GM12878 (cell line): Measurements from ENCODE around the gene GREM1. TPM values are rescaled to one million over a fixed set of nuclear protein-coding genes. Genes with fewer than 3 reads are reported as not detected.

ENCODE experiments used
- ATAC-seq: fragments of 200-7000 bp; cut with Tn5 transposase; 3 replicates; pipeline ENCODE4 v1.9.1; 2020; ENCODE audit warnings: mild to moderate bottlenecking, moderate library complexity
- BruUV-seq: library from RNA; stranded (reverse); fragments of 400-500 nt; replicated peaks from 2 replicates; lab custom pipeline; 2021; lab: Mats Ljungman, UMichigan
- CTCF ChIA-PET: fragments of 300-600 bp; sonication (Branson Sonifier 250); formaldehyde crosslinking; extraction: SDS; loops from one replicate; lab custom pipeline; 2021; ENCODE audit warnings: inconsistent platforms; lab: Yijun Ruan, JAX
- POLR2A ChIA-PET: fragments of 350-600 bp; formaldehyde crosslinking; extraction: SDS; loops from one replicate; lab custom pipeline; 2021; ENCODE audit warnings: inconsistent platforms; lab: Charles Lee
- RAD21 ChIA-PET: fragments of 300-600 bp; sonication (Branson Sonifier 250); formaldehyde crosslinking; loops from one replicate; lab custom pipeline; 2023; ENCODE audit warnings: antibody characterized with exemption; ENCODE audit not compliant: unreplicated experiment; lab: Charles Lee
- SMC1A ChIA-PET: fragments of 300-600 bp; sonication (Branson Sonifier 250); formaldehyde crosslinking; loops from one replicate; lab custom pipeline; 2023; ENCODE audit not compliant: unreplicated experiment, uncharacterized antibody; lab: Charles Lee
- DNase-seq: peaks from one replicate; pipeline ENCODE4 v3.0.0-alpha.2; 2011; ENCODE audit warnings: low read depth, low spot score
- FAIRE-seq: peaks from 3 replicates; lab custom pipeline; 2011; peaks lifted over from hg19 to GRCh38; lab: Jason Lieb, UNC
- H2AFZ ChIP-seq: 2 replicates; pipeline ENCODE4 v1.6.0; 2011; ENCODE audit warnings: low read depth, low read length, control low read depth; ENCODE audit not compliant: control insufficient read depth
- H3K27ac ChIP-seq: 2 replicates; pipeline ENCODE4 v1.5.1; 2011; ENCODE audit warnings: control low read depth; ENCODE audit not compliant: control insufficient read depth, insufficient read depth
- H3K27me3 ChIP-seq, 2 experiments: replicated peaks in 1 of 2; 2 replicates each; pipeline versions ENCODE4 v1.6.0 to v1.6.1; 2011; ENCODE audit warnings: low read length in 1 of 2; ENCODE audit not compliant: control insufficient read depth in 2 of 2, insufficient read depth in 2 of 2
- H3K36me3 ChIP-seq, 2 experiments: 2 replicates each; pipeline ENCODE4 v1.5.1; 2011; ENCODE audit warnings: low read length in 1 of 2; ENCODE audit not compliant: control insufficient read depth in 2 of 2, insufficient read depth in 2 of 2
- H3K4me1 ChIP-seq: 2 replicates; pipeline ENCODE4 v1.6.1; 2011; ENCODE audit warnings: mild to moderate bottlenecking, low read length, moderate library complexity, mixed read lengths; ENCODE audit not compliant: control insufficient read depth, insufficient read depth
- H3K4me2 ChIP-seq: 2 replicates; pipeline ENCODE4 v1.6.0; 2011; ENCODE audit warnings: control low read depth; ENCODE audit not compliant: control insufficient read depth, insufficient read depth
- H3K4me3 ChIP-seq: fragments of 200-600 bp; sonication (generic); 2 replicates; pipeline ENCODE4 v1.5.1; 2016
- H3K79me2 ChIP-seq: 2 replicates; pipeline ENCODE4 v1.6.0; 2011; ENCODE audit warnings: low read length; ENCODE audit not compliant: control insufficient read depth, insufficient read depth
- H3K9ac ChIP-seq: 2 replicates; pipeline ENCODE4 v1.8.0; 2011; ENCODE audit warnings: low read length, control low read depth, mixed read lengths; ENCODE audit not compliant: control insufficient read depth, insufficient read depth
- H3K9me3 ChIP-seq: replicated peaks from 3 replicates; pipeline ENCODE4 v1.5.1; 2011; ENCODE audit warnings: mild to moderate bottlenecking, low read length; ENCODE audit not compliant: control insufficient read depth, insufficient read depth
- H4K20me1 ChIP-seq: 2 replicates; pipeline ENCODE4 v1.6.0; 2011; ENCODE audit not compliant: control insufficient read depth, insufficient read depth
- CHD2 ChIP-seq: IDR thresholded peaks from 2 replicates; pipeline ENCODE4 v1.6.1; 2011; ENCODE audit warnings: low read depth, low read length, improper control_type of control experiment, borderline replicate concordance
- DPF2 ChIP-seq: fragments of 450-650 bp; IDR thresholded peaks from 2 replicates; pipeline ENCODE4 v1.6.1; 2017; ENCODE audit warnings: mild to moderate bottlenecking
- EED ChIP-seq: sonication (generic); IDR thresholded peaks from 2 replicates; pipeline ENCODE4 v1.6.1; 2016; ENCODE audit warnings: antibody characterized with exemption, low read depth
- GATAD2B ChIP-seq: fragments of 450-650 bp; conservative IDR thresholded peaks from 2 replicates; pipeline ENCODE4 v1.6.1; 2017; ENCODE audit warnings: low read depth, mild to moderate bottlenecking, moderate library complexity
- HDAC2 ChIP-seq: fragments of 200-600 bp; sonication (generic); IDR thresholded peaks from 2 replicates; pipeline ENCODE4 v1.6.1; 2017
- IKZF1 ChIP-seq: fragments of 450-650 bp; conservative IDR thresholded peaks from 2 replicates; pipeline ENCODE4 v1.6.1; 2017; ENCODE audit warnings: antibody characterized with exemption, mild to moderate bottlenecking
- IKZF2 ChIP-seq, 2 experiments: fragments of 450-650 bp; IDR thresholded peaks; 2 replicates each; pipeline ENCODE4 v1.6.1; 2017; ENCODE audit warnings: mild to moderate bottlenecking in 2 of 2, moderate library complexity in 2 of 2
- MTA3 ChIP-seq: IDR thresholded peaks from 2 replicates; pipeline ENCODE4 v1.6.1; 2012; ENCODE audit warnings: low read length, inconsistent platforms, borderline replicate concordance
- MXI1 ChIP-seq: fragments of 150-350 bp; IDR thresholded peaks from 2 replicates; pipeline ENCODE4 v1.6.1; 2011; ENCODE audit warnings: low read depth, mild to moderate bottlenecking, inconsistent platforms, low read length, improper control_type of control experiment
- NFXL1 ChIP-seq: fragments of 450-650 bp; IDR thresholded peaks from 2 replicates; pipeline ENCODE4 v1.6.1; 2017; ENCODE audit warnings: antibody characterized with exemption, mild to moderate bottlenecking, borderline replicate concordance
- POLR2AphosphoS2 ChIP-seq: IDR thresholded peaks from 2 replicates; pipeline ENCODE4 v1.6.1; 2011; ENCODE audit warnings: low read depth, mild to moderate bottlenecking, low read length, improper control_type of control experiment, moderate library complexity
- RUNX3 ChIP-seq: IDR thresholded peaks from 2 replicates; pipeline ENCODE4 v1.6.1; 2012; ENCODE audit warnings: low read length, inconsistent platforms
- ZNF384 ChIP-seq: IDR thresholded peaks from 2 replicates; pipeline ENCODE4 v1.6.1; 2012; ENCODE audit warnings: low read depth, mild to moderate bottlenecking, low read length, improper control_type of control experiment, borderline replicate concordance
- ZNF622 ChIP-seq: fragments of 450-650 bp; IDR thresholded peaks from 2 replicates; pipeline ENCODE4 v1.6.1; 2017; ENCODE audit warnings: mild to moderate bottlenecking, inconsistent platforms
- WGBS: methylation state at CpG from one replicate; pipeline ENCODE4 v1.1.6; 2016; ENCODE audit warnings: low lambda C conversion rate; ENCODE audit not compliant: insufficient replicate concordance, insufficient coverage; ENCODE audit errors: missing lambda C conversion rate; 5-methylcytosine and 5-hydroxymethylcytosine counted together
- in situ Hi-C: fragments of 300-500 bp; cut with MboI; formaldehyde crosslinking; loops from 9 replicates; pipeline ENCODE4 v1.14.3; 2018; ENCODE audit warnings: mixed read lengths
- intact Hi-C: fragments of 100-400 bp; cut with micrococcal nuclease; formaldehyde crosslinking; loops from one replicate; pipeline ENCODE4 v1.14.2; 2022; ENCODE audit not compliant: unreplicated experiment
- polyA plus RNA-seq, 11 experiments: library from polyadenylated mRNA; depleted of rRNA in 4 of 11; unstranded in 6 of 11; stranded (reverse) in 5 of 11; fragments of >200 nt; fragmentation: Nextera tagmentation in 4 of 11; fragmentation: Illumina TruSeq in 1 of 11; extraction: Ambion mirVana in 4 of 11; extraction: Trizol in 1 of 11; gene quantifications; 1 replicate in 1 of 11; 2 replicates in 10 of 11; pipeline versions ENCODE4 v1.2.1 to v1.2.3, GENCODE V29; 2011 to 2016; ENCODE audit warnings: inconsistent platforms in 2 of 11, missing spikeins in 2 of 11, low read depth in 1 of 11
- total RNA-seq, 4 experiments: library from RNA; depleted of rRNA in 3 of 4; stranded (reverse); fragments of >200 nt in 3 of 4; fragmentation: Illumina TruSeq in 1 of 4; extraction: Trizol in 1 of 4; gene quantifications; 2 replicates each; pipeline versions ENCODE4 v1.2.1 to v1.2.3, GENCODE V29; 2013 to 2021
- TF ChIP-seq, protein P1 (sequence below): fragments of 450-650 bp; formaldehyde crosslinking; IDR thresholded peaks from 2 replicates; pipeline ENCODE4 v1.4.0; 2022; ENCODE audit warnings: mild to moderate bottlenecking, moderate library complexity
- TF ChIP-seq, protein P2 (sequence below): fragments of 450-650 bp; conservative IDR thresholded peaks from 2 replicates; pipeline ENCODE4 v1.6.1; 2017; ENCODE audit warnings: mild to moderate bottlenecking, moderate library complexity
- TF ChIP-seq, protein P3 (sequence below): IDR thresholded peaks from 2 replicates; pipeline ENCODE4 v1.6.1; 2011; ENCODE audit warnings: low read depth, mild to moderate bottlenecking, low read length, moderate library complexity, borderline replicate concordance; ENCODE audit errors: extremely low read depth

Gene GREM1
- total and polyA plus RNA-seq, 10 of the 15 experiments (the other 5 are each of a cell fraction or from before 2014, with no cell fraction given): 0.08 to 0.36 (median 0.08) TPM; not detected in 7

DNA sequence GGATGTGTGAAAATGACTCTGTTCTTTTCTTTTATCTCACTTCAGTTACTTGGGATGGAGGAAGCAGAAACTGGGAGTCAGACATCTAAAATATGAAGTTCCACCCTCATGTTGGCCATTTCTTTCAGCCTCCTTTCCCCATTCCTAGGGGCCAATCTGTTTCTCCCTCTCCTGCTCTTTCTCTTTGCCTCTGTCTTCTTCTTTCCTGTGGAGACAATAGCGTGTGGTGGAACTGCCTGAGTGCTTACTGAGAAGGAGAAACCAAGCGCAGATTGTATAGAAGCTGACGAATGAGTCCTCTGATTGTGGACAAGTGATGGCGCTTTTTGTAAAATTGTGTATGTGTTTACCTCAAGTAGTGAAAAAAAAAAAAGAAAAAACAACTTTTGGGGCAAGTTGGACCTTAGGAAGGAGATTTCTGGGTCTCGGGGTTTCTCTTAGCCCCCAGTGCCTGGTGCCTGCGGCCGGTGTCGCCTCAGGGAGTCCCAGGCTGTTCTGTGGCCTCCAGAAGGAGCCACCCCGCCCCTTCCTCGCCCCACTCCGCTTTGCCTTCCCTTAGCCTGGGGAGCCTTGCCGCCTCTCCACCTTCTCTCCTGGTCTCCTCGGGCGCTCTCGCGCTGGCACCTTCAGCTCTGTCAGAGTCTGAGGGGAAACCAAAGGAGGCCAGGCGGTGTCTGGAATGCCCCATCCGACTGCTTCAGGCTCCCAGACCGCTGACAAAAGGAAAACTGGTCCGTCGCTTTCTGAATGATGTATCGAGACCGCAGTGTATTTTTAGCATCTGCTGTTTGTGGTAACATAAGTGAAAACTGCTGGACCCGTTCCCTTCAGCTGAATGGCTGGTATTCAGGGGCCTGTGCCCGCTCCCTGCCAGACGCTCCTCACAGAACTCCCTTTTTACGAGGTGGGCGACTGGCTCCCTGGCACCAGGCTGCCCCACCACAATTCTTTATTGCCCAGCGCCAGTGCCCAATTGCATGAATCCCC lies 46.2 kb upstream of the GREM1 start:
- H3K27ac ChIP-seq: no peak overlapping the region
- POLR2A ChIA-PET: no interaction called here

More for the DNA sequence above, 46.2 kb upstream of the GREM1 start:
- no peak for ATAC-seq
- in situ Hi-C loops: no loop called here
- no peaks in the 10 kb centered on the region for H3K79me2 ChIP-seq
- FAIRE-seq: no peak
- DNase-seq: no peak
- BruUV-seq: no TSS peak
- no peak overlapping the region for H3K4me3 ChIP-seq
- no peaks in the 10 kb centered on the region for H3K27me3 ChIP-seq
- intact Hi-C loops: no loop called here
- no peaks in the 10 kb centered on the region for H3K36me3 ChIP-seq
- no peak overlapping the region for H3K9ac ChIP-seq
- no peak overlapping the region for H2AFZ ChIP-seq
- TF ChIP-seq CHD2 (no peak), NFXL1 (no peak), HDAC2 (no peak), ZNF622 (no peak), IKZF2 (IDR thresholded peaks at IDR 0.05) (no peak), EED (no peak), MTA3 (no peak), MXI1 (no peak), GATAD2B (no peak), IKZF1 (no peak), RUNX3 (no peak), POLR2AphosphoS2 (no peak), ZNF384 (no peak), DPF2 (no peak)
- TF ChIP-seq, protein P1, sequence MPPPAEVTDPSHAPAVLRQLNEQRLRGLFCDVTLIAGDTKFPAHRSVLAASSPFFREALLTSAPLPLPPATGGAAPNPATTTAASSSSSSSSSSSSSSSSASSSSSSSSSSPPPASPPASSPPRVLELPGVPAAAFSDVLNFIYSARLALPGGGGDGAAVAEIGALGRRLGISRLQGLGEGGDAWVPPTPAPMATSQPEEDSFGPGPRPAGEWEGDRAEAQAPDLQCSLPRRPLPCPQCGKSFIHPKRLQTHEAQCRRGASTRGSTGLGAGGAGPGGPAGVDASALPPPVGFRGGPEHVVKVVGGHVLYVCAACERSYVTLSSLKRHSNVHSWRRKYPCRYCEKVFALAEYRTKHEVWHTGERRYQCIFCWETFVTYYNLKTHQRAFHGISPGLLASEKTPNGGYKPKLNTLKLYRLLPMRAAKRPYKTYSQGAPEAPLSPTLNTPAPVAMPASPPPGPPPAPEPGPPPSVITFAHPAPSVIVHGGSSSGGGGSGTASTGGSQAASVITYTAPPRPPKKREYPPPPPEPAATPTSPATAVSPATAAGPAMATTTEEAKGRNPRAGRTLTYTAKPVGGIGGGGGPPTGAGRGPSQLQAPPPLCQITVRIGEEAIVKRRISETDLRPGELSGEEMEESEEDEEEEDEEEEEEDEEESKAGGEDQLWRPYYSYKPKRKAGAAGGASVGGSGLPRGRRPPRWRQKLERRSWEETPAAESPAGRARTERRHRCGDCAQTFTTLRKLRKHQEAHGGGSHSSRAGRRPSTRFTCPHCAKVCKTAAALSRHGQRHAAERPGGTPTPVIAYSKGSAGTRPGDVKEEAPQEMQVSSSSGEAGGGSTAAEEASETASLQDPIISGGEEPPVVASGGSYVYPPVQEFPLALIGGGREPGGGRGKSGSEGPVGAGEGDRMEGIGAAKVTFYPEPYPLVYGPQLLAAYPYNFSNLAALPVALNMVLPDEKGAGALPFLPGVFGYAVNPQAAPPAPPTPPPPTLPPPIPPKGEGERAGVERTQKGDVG (CRISPR knock-in tag): no peak
- TF ChIP-seq, protein P2, sequence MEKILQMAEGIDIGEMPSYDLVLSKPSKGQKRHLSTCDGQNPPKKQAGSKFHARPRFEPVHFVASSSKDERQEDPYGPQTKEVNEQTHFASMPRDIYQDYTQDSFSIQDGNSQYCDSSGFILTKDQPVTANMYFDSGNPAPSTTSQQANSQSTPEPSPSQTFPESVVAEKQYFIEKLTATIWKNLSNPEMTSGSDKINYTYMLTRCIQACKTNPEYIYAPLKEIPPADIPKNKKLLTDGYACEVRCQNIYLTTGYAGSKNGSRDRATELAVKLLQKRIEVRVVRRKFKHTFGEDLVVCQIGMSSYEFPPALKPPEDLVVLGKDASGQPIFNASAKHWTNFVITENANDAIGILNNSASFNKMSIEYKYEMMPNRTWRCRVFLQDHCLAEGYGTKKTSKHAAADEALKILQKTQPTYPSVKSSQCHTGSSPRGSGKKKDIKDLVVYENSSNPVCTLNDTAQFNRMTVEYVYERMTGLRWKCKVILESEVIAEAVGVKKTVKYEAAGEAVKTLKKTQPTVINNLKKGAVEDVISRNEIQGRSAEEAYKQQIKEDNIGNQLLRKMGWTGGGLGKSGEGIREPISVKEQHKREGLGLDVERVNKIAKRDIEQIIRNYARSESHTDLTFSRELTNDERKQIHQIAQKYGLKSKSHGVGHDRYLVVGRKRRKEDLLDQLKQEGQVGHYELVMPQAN: no peak
- TF ChIP-seq, protein P3, sequence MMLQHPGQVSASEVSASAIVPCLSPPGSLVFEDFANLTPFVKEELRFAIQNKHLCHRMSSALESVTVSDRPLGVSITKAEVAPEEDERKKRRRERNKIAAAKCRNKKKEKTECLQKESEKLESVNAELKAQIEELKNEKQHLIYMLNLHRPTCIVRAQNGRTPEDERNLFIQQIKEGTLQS: no peak
- 95% methylated on average over 29 of the region's 29 CpGs for WGBS
- no peaks in the 10 kb centered on the region for H4K20me1 ChIP-seq
- CTCF ChIA-PET: interaction anchor here (0.9 to 1.2 kb wide), 3 partner anchors 10 to 323 kb away, joined by 3 to 5 read pairs (median 3); no protein-coding TSS in a partner anchor
- SMC1A ChIA-PET: no interaction called here
- RAD21 ChIA-PET: no interaction called here
- no peak overlapping the region for H3K4me2 ChIP-seq
- H3K9me3 ChIP-seq: no peaks in the 10 kb centered on the region
- no peaks in the 10 kb centered on the region for H3K4me1 ChIP-seq
